Measurements from ENCODE around the gene AFMID.

GRCh38 chr17:78144147-78144719 is 42.9 kb upstream of the AFMID start:
- TF ChIP-seq, protein P1, sequence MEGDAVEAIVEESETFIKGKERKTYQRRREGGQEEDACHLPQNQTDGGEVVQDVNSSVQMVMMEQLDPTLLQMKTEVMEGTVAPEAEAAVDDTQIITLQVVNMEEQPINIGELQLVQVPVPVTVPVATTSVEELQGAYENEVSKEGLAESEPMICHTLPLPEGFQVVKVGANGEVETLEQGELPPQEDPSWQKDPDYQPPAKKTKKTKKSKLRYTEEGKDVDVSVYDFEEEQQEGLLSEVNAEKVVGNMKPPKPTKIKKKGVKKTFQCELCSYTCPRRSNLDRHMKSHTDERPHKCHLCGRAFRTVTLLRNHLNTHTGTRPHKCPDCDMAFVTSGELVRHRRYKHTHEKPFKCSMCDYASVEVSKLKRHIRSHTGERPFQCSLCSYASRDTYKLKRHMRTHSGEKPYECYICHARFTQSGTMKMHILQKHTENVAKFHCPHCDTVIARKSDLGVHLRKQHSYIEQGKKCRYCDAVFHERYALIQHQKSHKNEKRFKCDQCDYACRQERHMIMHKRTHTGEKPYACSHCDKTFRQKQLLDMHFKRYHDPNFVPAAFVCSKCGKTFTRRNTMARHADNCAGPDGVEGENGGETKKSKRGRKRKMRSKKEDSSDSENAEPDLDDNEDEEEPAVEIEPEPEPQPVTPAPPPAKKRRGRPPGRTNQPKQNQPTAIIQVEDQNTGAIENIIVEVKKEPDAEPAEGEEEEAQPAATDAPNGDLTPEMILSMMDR (IDR thresholded peaks at IDR 0.05): no peak
- TF ChIP-seq POLR2A (IDR thresholded peaks at IDR 0.05): no peak
